Measurements from ENCODE around the gene PRDM16.

PRDM16 gene

DNA sequence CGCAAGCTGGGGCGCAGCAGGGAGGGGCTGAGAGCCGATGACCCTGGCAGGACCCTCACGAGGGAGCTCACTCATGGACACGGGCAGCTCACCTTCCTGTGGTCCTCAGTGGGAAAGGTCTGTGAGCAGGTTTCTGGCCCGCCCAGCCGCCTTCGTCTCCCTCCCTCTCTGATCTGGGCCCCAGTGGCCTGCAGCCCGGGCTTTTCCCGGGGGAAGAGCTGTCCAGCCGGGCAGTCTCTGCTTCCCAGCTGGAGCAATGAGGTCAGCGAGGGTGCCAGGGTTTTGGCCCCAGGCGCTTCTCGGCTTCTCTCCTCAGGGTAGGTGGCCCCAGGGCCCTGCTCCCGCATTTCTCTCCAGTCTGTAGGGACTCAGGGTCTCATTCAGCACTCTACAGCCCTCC is 363.3 kb downstream of the PRDM16 start:
- no peak for DNase-seq (ENCODE audit: low spot score)

DNA sequence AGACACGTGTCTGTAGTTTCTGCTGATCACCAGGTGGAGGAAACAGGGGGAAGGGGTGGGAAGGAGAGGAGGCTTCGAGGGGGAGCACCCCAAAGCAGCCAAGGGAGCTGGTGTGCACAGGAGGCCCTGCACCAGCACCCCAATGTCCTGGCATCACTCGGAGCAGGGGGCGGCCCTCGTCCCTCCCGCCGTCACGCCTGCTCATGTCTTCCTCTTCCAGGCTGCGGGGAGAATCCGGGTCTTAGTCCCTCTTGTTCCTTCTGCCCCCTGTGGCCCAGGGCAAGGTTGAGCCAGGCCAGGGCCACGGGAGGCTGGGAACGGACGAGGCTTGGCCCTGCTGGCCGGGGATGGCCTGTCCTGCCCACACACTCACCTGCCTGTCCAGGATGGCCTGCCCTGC is 364.1 kb downstream of the PRDM16 start:
- no peak for DNase-seq (ENCODE audit: low spot score)

DNA sequence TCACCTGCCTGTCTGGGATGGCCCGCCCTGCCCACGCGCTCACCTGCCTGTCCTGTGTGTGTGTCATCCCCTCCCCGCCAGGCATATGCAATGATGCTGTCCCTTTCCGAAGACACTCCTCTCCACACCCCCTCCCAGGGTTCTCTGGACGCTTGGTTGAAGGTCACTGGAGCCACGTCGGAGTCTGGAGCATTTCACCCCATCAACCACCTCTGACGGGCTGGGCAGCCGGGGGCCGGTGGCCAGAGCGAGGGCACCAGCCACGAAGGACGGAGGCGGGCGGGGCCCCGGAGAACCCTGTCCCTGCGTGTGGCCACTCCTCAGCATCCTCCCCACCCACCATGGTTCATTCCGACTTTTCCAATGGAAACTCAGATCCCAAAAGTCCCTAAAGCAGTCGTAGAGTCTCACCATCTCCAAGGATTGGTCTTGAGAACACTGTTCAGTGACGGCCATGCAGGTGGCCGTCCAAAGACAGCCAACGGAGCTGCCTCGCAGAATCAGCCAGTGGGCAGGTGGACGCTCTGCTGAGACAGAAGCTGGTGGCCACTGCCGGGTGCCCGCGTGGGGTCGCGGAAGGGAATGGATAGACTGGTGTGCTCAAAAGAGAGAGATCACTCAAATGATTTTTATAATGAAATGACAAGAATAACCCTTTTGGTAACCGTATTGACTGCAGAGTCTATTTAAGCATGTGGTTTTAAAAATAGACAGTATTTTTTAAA is 364.8 kb downstream of the PRDM16 start:
- no peak for DNase-seq (ENCODE audit: low spot score)

DNA sequence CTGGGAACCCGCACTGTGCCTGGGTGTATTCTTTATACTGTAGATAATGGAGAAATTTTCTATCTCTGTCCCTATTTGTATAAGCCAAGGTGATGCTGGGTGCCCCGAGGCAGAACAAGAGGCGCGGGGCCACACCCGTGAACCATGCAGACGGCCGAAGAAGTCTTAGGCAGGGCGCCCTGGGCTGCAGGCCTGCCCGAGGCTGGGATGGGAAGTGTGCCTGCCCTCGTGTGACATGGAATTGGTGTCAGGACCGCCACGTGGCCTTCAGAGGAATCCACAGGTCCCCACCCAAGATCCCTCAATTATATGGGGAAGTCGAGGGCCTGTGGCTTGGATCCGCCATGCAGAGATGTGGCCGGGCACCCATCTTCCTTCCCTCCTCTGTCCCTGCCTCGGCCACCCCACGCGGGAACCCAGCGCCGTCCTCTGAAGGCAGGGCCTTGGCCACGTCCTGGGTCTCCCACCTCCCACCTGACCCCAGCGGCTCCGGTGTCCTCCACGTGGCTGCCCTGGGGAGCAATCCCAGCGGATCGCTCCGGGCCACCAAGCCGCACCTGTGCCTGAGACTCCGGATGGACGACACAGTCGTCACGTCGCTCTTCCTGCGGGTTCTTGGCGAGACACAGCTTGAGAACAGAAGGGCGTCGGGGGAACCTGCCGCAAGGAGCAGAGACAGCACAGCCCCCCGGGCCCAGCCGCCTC is 365.6 kb downstream of the PRDM16 start:
- no peak for DNase-seq (ENCODE audit: low spot score)

DNA sequence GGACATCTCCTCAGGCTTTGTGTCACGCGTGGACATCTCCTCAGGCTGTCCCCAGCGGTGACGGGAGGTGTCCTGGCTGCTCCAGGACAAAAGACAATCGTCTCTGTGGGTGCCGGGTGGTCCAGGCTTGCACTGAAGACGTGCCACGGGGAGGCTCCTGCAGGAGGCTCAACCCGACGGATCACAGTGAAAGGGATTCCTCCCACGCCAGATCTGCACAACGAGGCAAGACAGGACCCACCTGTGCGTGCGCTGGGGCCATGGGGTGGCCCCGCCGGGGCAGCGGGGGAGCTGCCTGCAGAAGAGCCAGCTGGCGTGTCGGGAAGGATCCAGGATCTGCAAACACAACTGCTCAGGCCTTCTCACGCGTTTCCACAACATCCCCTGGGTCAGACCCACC is 366.7 kb downstream of the PRDM16 start:
- no peak for DNase-seq (ENCODE audit: low spot score)

DNA sequence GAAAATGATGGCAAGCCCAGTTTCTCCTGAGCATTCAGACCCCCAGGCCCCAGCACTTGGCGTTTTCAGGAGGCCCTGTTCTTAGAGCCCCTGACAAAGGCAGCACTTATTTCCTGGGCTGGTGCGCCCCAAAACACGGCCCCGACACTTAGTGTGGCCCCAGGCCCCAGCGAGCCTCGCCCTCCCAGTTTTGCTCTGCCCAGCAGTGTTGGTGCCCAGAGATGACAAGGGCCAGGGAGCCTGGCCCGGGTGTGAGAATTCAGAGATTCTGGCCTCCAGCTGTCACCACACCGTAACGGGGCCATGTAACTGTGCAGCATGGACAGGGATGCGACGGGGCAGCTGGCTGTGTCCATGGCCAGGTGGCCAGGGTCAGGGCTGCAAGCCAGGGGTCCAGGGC is 367.4 kb downstream of the PRDM16 start:
- no peak for DNase-seq (ENCODE audit: low spot score)

DNA sequence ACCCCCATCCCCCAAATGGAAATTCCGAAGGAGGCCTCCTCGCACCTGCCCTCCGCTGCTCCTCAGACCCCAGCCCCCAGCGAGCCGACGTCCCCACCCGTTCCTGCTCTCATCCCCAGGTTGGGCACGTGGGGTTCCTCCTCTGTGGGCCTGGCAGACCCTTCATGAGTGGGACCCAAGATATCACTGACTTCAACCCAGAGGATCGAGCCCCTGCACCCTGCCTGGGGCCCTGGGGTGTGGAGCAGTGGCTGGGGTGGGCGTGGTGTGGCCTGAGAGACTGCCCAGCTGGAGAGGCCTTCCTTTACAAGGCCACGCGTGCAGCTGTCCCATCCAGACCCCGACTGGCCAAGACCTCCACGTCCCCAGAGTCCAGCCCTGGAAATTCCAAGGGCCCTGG is 367.9 kb downstream of the PRDM16 start:
- no peak for DNase-seq (ENCODE audit: low spot score)

DNA sequence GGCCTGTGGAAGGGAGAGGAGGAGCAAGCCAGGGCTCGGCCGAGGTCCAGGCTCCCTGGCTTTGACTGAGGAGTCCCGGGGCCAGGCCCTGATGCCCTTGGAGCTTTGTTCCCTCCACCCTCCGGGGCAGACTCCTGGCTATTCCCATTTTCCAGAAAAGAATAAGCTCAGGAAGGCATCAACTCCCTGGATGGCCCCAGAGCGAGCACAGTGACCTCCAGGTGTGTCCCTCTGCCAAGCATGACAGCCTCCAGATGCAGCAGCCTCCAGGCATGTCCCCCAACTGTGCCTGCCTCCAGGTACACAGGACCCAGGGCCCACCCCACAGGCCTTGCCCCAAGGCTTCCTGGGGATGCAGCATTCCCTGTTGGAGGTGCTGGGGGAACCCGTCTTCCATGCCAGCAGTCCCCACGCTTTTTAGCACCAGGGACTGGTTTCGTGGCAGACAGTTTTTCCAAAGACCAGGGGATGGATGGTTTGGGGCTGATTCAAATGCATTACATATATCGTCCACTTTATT is 369.7 kb downstream of the PRDM16 start:
- DNase-seq (ENCODE audit: low spot score): no peak

DNA sequence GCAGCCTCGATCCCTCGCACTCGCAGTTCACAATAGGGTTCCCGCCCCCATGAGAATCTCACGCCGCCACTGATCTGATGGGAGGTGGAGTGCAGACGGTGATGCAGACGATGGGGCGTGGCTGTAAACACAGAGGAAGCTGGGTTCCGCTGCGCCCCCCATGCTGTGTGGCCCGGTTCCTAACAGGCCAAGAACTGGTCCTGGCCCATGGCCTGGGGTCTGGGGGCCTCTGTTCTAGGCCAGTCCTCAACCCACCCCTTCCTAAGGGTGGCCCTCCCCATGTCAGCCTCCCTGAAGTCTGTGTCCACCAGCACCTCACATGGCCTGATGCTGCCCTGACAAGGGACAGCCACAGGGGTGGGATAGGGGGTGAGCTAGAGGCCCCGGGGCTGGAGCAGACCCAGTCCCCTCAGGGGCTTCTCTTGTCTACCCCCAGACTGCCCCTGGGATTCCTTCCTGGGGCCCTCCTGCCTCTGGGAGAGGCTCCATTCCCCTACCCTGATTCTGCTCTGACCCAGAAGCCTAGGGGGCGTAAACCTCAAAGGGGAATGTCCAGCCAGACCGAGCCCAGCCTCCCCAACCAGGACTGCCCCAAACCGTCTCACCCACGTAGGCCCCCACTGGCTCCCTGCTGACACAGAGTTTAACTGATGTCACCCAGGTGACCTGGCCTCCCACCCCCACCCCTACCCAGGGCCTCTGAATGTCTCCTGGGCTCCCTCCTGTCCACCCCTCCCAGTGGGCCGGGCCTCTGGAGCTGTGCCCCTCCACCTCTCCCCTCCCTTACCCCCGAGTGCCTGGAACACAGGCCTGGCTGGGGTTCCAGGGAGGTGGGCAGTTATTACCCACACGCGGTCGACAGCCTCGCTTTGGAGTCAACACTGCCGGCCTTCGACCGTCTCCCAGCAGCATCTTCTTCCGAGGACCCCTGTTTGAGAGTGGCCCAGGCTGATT is 370.6 kb downstream of the PRDM16 start:
- DNase-seq (ENCODE audit: low spot score): no peak

DNA sequence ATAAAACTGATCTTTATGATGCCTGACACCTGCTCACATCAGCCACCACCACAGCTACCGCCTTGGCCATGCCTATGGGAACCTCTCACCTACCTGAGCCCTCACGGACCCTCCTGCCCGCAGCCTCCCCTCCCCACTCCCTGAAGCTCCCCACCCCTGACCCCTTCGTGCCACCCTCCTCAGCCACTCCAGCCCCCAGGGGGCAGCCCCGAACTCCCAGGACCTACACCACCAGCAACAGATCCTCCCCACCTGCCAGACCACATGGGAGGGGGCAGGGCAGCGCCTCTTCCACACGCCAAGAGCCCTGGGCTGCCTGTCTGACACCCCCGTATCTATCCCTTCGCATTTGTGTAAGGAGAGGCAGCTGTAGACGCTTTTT is 371.3 kb downstream of the PRDM16 start:
- no peak for DNase-seq (ENCODE audit: low spot score)

DNA sequence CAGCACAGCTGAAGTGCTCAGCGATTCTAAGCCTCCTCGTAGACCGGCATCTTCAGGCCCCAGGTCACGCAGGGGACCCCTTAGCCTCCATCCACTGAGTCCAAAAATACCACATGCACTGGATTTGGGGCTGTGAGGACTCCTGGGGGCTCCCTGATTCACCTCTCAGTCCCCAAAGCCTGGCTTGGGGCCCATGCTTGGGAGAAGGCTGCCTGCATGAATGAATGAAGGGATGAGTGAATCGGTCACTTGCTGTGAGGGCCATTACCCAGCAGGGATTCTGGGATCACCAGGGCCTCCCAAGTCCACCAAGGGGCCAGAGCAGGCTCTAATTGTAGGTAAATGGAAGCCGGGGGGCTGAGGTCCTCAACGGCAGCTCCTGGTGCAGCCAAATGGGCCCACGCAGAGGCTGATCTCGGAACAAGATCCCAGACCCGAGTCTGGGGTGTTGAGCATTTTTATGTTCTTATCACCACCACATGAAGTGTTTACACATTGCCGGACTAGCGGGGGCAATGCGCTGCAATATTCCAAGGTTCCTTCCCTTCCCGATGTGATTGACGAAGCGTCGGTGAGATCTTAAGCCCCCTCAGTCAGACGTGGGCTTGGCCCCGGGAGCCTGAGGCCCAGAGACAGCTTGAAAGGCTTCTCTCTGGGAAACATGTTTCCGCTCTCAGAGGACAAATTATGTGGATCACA is 371.9 kb downstream of the PRDM16 start:
- no peak for DNase-seq (ENCODE audit: low spot score)

DNA sequence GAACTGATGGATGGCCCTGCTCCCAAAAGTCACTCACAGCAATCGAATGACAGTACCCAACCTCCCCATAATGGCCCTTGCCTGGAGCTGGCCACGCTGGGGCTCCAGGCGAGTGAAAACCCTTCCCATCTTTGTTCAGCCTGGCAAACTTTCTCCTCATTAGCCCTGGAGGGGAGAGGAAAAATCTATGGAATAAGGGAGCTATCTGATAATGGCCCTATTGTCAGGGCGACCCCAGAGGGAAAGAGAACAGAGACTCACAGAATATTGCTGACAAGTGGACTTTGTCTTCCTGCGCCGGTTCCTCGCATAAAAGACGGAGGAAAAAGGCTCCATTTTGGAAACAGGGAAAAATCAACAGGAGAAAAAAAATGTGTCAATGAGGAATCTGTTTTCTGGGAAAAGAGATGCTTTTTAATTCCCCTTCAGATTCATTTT is 372.4 kb downstream of the PRDM16 start:
- DNase-seq (ENCODE audit: low spot score): no peak

DNA sequence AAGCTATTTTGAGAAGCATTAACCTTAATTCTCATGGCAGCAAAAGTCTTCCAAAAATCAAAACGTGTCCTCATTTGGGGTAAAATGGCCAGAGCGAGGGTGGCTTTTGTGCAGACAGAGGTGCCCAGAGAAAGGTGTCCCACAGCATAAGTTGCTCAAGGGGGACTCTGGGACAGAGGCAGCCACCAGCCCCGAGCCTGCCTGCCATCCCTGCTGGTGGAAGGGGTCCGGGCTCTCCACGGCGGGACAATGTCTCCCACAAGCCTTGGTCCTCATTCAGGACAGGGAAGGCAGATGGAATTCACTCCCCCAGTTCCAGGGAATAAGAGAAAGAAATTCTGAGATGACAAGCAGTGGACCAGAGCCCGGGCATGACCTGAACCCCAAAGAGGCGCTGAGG is 372.9 kb downstream of the PRDM16 start:
- DNase-seq (ENCODE audit: low spot score): no peak

DNA sequence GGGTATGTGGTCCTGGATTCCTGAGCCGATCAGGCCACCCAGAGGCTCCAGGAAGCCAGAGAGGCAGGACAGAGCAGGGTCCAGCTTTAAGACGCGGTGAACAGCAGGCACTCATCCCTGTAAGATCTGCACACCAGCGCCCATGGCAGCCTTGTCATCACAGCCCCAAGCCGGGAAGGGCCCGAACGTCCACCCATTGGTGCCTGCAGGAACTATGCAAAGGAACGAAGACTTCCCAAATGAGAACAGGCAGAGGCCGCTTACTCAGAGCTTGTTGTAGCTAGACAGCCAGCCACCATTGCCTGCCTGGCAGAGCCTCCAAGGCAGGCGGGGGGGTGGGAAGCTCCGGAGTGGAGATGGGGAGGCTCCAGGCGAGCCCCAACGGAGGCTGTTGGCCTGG is 373.3 kb downstream of the PRDM16 start:
- no peak for DNase-seq (ENCODE audit: low spot score)

DNA sequence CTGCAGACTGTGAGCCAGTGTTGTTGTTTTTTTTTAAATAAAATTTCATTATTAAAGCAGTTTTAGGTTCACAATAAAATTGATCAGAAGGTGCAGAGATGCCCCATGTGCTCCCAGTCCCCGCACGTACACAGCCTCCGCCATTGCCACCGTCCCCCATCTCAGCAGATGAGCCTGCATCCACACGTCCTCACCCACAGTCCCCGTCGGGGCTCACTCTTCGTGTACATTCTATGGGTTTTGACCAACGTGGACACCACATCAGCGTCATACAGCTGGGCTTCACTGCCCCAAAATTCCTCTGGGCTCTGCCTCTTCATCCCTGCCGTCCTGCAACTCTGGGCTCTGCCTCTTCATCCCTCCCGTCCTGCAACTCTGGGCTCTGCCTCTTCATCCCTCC is 373.9 kb downstream of the PRDM16 start:
- no peak for DNase-seq (ENCODE audit: low spot score)

DNA sequence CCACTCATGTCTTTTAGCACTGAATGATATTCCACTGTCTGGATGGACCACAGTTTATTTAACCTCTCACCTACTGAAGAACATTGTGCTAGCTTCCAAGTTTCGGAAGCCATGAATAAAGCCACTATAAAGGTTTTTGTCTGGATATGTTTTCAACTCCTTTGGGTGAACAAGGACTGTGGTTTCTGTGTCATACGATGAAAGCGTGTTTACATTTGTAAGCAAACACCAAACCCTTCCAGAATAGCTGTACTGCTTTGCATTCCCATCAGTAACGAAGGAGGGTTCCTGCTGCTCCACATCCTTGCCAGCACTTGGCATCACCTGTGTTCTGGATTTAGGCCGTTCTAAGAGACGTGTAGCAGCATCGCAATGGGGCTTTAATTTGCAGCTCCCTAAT is 374.8 kb downstream of the PRDM16 start:
- no peak for DNase-seq (ENCODE audit: low spot score)

DNA sequence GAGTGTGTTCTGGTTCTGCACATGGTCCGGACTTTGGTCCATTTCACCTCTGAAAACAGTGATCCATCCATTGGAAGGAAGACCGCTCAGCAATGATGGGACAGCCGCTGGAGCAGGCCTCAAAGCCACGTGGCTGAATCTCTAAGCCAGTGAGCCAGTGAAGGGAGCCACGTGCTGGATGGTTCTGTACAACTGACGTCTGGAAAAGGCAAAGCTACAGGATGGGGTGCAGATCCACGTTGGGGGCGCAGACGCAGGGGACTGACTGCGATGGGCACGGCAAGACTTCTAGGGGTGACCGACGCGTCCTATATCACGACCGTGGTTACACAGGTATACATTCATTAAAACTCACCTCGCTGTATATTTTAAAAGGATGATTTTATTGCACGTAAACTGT is 375.3 kb downstream of the PRDM16 start:
- no peak for DNase-seq (ENCODE audit: low spot score)

DNA sequence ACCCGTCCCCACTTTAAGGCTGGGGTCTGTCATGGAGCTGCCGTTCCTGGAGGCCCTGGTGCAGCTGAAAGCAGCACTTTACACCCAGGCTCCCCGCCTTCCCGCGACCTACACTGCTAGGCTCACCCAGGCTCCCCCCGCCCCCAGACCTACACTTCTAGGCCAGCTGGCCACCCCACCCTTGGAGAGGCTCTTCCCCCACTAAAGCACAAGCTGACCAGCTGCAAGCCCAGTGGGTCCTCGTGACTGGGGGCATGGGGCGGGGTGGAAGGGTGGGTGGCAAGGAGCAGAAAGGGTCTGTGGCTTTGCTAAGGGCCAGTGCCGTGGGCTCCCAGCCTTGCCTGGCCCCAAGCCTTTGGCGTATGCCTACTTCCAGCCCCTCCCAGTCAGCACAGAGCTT is 375.7 kb downstream of the PRDM16 start:
- no peak for DNase-seq (ENCODE audit: low spot score)

DNA sequence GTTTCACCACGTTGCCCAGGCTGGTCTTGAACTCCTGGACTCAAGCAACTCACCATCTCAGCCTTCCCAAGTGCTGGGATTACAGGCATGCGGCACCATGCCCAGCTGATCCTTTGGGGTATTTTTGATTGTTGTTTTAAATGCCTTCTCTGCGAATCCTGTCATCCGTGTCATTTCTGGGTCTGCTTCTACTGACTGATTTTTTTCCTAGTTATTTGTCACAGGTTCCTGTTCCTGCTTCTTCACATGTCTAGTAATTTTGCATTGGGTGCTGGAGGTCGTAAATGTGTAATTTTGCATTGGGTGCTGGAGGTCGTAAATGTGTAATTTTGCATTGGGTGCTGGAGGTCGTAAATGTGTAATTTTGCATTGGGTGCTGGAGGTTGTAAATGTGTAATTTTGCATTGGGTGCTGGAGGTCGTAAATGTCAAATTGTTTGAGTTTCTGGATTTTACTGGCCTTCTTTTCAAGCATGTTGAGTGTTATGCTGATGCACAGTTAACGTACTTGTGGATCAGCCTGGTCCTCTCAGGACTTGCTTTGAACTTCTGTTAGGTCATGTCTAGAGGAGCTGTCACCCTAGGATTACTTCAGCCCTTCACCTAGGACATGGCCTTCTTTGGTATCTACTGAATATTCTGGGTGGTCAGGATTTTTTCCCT is 381.3 kb downstream of the PRDM16 start:
- DNase-seq (ENCODE audit: low spot score): no peak

DNA sequence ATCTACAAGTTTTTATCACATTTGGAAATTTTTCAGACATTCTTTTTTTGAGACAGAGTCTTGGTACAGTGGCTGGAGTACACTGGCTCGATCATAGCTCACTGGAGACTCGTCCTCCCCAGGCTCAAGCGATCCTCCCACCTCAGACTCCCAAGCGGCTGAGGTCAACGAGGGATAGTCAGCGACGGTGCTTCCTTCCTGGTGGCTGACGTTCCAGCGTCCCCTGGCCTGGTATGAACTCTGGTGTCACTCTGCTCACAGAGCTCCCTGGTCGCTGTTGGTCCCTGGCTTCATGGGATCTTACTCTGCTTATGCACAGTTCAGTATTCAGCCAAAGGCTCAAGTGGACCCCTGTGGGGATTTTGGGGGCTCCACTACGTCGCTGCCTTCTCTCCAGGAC is 382.0 kb downstream of the PRDM16 start:
- DNase-seq (ENCODE audit: low spot score): no peak
